ENCODE results near the gene SYDE2. TPM values are rescaled to one million over a fixed set of nuclear protein-coding genes. Genes with fewer than 3 reads are reported as not detected.
A peak's percentile ranks its signal among the peaks of the same experiment; 100 is the strongest.

SYDE2 gene
- total and polyA plus RNA-seq, 9 of the 15 experiments (the other 6 are each of a cell fraction or from before 2014, with no cell fraction given), result 0.39 to 8.7 (median 4.5) TPM

- H3K4me3 ChIP-seq, result no peak overlapping the region
- H3K27me3 ChIP-seq (ENCODE audit: control insufficient read depth in 2 of 2, insufficient read depth in 2 of 2, low read length in 2 of 2), result peaks cover 3 to 7% of the 10 kb centered on the region in 2 experiments; a peak in 3 of 5 replicates
- no peak for FAIRE-seq
- intact Hi-C loops (cut with micrococcal nuclease) (no loop called here), in situ Hi-C loops (cut with MboI) (no loop called here)
- ChIA-PET POLR2A (interaction anchor here (1.0 kb wide), 1 partner anchor 28 kb away, joined by 4 read pairs; no protein-coding TSS in a partner anchor), CTCF (ENCODE audit: low intra/inter-chr PET ratio) (no interaction called here)
- no peak overlapping the region for H3K4me2 ChIP-seq (ENCODE audit: insufficient read depth, low read length)
- H3K9me3 ChIP-seq (replicated peaks; ENCODE audit: control insufficient read depth, insufficient read depth, low read depth, low read length), result no peaks in the 10 kb centered on the region
- no peak overlapping the region for H3K27ac ChIP-seq (ENCODE audit: extremely low read depth, low read depth, low read length)
- H3K9ac ChIP-seq (ENCODE audit: insufficient read depth in 1 of 2, low read depth in 2 of 2, low read length in 2 of 2), result no peak overlapping the region
- no peaks in the 10 kb centered on the region for H3K79me2 ChIP-seq (ENCODE audit: control insufficient read depth, insufficient read depth, low read length)
- no peaks in the 10 kb centered on the region for H3K4me1 ChIP-seq (replicated peaks in 1 of 2; ENCODE audit: control insufficient read depth in 2 of 2, insufficient read depth in 2 of 2, low read length in 2 of 2)
- 7% methylated on average over 1 of the region's 1 CpG for WGBS (ENCODE audit: insufficient coverage, low coverage, missing lambda C conversion rate)
- no peak overlapping the region for H2AFZ ChIP-seq (ENCODE audit: low read depth, low read length)
- BruUV-seq (replicated peaks), result no TSS peak
- H3K36me3 ChIP-seq (ENCODE audit: control insufficient read depth, insufficient read depth, low read length), result no peaks in the 10 kb centered on the region
- no peaks in the 10 kb centered on the region for H3K9me1 ChIP-seq (ENCODE audit: control insufficient read depth, insufficient read depth, low read length)
- ATAC-seq, result no peak
- no peaks in the 10 kb centered on the region for H4K20me1 ChIP-seq (replicated peaks; ENCODE audit: control insufficient read depth, insufficient read depth, low read length)
- no peak for DNase-seq (ENCODE audit: extremely low read depth in 1 of 4, low spot score in 3 of 4)
- TF ChIP-seq FOXJ2 (tag; IDR thresholded peaks at IDR 0.05) (peak; percentile 87), PHTF2 (CRISPR knock-in tag; IDR thresholded peaks at IDR 0.05) (no peak), NFE2L1 (tag; IDR thresholded peaks at IDR 0.05; ENCODE audit: borderline replicate concordance, low read depth) (no peak), RFX1 (IDR thresholded peaks at IDR 0.05) (0 out of 2 replicates have a peak, but pooled peaks have one; percentile 28)
Measured at GRCh38 chr1:85125891-85126290, 74.9 kb downstream of the SYDE2 start.

GRCh38 chr1:85124091-85124490 lies 76.7 kb downstream of the SYDE2 start:
- no peaks in the 10 kb centered on the region for H3K79me2 ChIP-seq (ENCODE audit: control insufficient read depth, insufficient read depth, low read length)
- 4% methylated on average over 5 of the region's 5 CpGs for WGBS (ENCODE audit: insufficient coverage, low coverage, missing lambda C conversion rate)
- no TSS peak for BruUV-seq (replicated peaks)
- no peaks in the 10 kb centered on the region for H3K9me1 ChIP-seq (ENCODE audit: control insufficient read depth, insufficient read depth, low read length)
- H4K20me1 ChIP-seq (replicated peaks; ENCODE audit: control insufficient read depth, insufficient read depth, low read length), result no peaks in the 10 kb centered on the region
- FAIRE-seq (no peak), DNase-seq (ENCODE audit: extremely low read depth in 1 of 4, low spot score in 3 of 4) (no peak), ATAC-seq (no peak)
- no peak overlapping the region for H3K4me3 ChIP-seq
- CTCF ChIA-PET (ENCODE audit: low intra/inter-chr PET ratio), result no interaction called here
- H3K4me2 ChIP-seq (ENCODE audit: insufficient read depth, low read length), result no peak overlapping the region
- no peak overlapping the region for H3K27ac ChIP-seq (ENCODE audit: extremely low read depth, low read depth, low read length)
- intact Hi-C loops (cut with micrococcal nuclease) (no loop called here), in situ Hi-C loops (cut with MboI) (loop anchor here (5.0 kb wide), 1 partner anchor 118 kb away; no protein-coding TSS in a partner anchor)
- no peaks in the 10 kb centered on the region for H3K4me1 ChIP-seq (replicated peaks in 1 of 2; ENCODE audit: control insufficient read depth in 2 of 2, insufficient read depth in 2 of 2, low read length in 2 of 2)
- no peak overlapping the region for H3K9ac ChIP-seq (ENCODE audit: insufficient read depth in 1 of 2, low read depth in 2 of 2, low read length in 2 of 2)
- no peaks in the 10 kb centered on the region for H3K36me3 ChIP-seq (ENCODE audit: control insufficient read depth, insufficient read depth, low read length)
- no peak overlapping the region for H2AFZ ChIP-seq (ENCODE audit: low read depth, low read length)
- POLR2A ChIA-PET, result no interaction called here
- H3K27me3 ChIP-seq (ENCODE audit: control insufficient read depth in 2 of 2, insufficient read depth in 2 of 2, low read length in 2 of 2), result peaks cover 3 to 13% of the 10 kb centered on the region in 2 experiments; a peak in 3 of 5 replicates
- H3K9me3 ChIP-seq (replicated peaks; ENCODE audit: control insufficient read depth, insufficient read depth, low read depth, low read length), result no peaks in the 10 kb centered on the region
- TF ChIP-seq ZNF347 (CRISPR knock-in tag; IDR thresholded peaks at IDR 0.05; ENCODE audit: low read depth), result no peak
- no peak for TF ChIP-seq ZBTB33 (CRISPR knock-in tag; IDR thresholded peaks at IDR 0.05)
- no peak for TF ChIP-seq ZNF280B (CRISPR knock-in tag; IDR thresholded peaks at IDR 0.05)
- no peak for TF ChIP-seq BCOR (IDR thresholded peaks at IDR 0.05)
- no peak for TF ChIP-seq ZNF282 (CRISPR knock-in tag; IDR thresholded peaks at IDR 0.05)
- no peak for TF ChIP-seq ZNF449 (CRISPR knock-in tag; IDR thresholded peaks at IDR 0.05)
- no peak for TF ChIP-seq KDM2B (CRISPR knock-in tag; IDR thresholded peaks at IDR 0.05)
- TF ChIP-seq ZNF408 (CRISPR knock-in tag; IDR thresholded peaks at IDR 0.05; ENCODE audit: low read depth), result no peak
